Neutrophil (primary cell): ENCODE data around the gene SCGB3A2.
"Not testable (repeated sequence)": the region's sequence is repeated elsewhere in the genome, so short reads cannot be mapped to it uniquely, and the experiment has no call there.

Experiments
- H3K27ac ChIP-seq: fragments of 200-600 bp; sonication (generic); 2 replicates; pipeline ENCODE4 v1.5.1; 2016; ENCODE audit warnings: mild to moderate bottlenecking, moderate library complexity
- H3K27me3 ChIP-seq: fragments of 200-600 bp; sonication (generic); 2 replicates; pipeline ENCODE4 v1.6.0; 2016; ENCODE audit warnings: mild to moderate bottlenecking
- H3K36me3 ChIP-seq: fragments of 200-600 bp; sonication (generic); 2 replicates; pipeline ENCODE4 v1.5.1; 2017
- H3K4me1 ChIP-seq, 2 experiments: fragments of 200-600 bp in 1 of 2; sonication (generic) in 1 of 2; 1 replicate in 1 of 2; 2 replicates in 1 of 2; pipeline versions ENCODE4 v1.5.1 to v1.6.1; 2013 to 2016; ENCODE audit warnings: low read depth in 1 of 2, low read length in 1 of 2, mild to moderate bottlenecking in 1 of 2, moderate library complexity in 1 of 2; ENCODE audit not compliant: control insufficient read depth in 1 of 2, insufficient read depth in 1 of 2
- H3K4me3 ChIP-seq, 2 experiments: fragments of 200-600 bp in 1 of 2; sonication (generic) in 1 of 2; 1 replicate in 1 of 2; 2 replicates in 1 of 2; pipeline ENCODE4 v1.5.1; 2013 to 2016; ENCODE audit warnings: low read depth in 1 of 2, low read length in 1 of 2, mild to moderate bottlenecking in 1 of 2, moderate library complexity in 1 of 2
- H3K9me3 ChIP-seq: fragments of 200-600 bp; sonication (generic); 2 replicates; pipeline ENCODE4 v1.5.1; 2016
- CTCF ChIP-seq: fragments of 200-600 bp; sonication (generic); IDR thresholded peaks from 2 replicates; pipeline ENCODE4 v1.5.1; 2016; ENCODE audit warnings: antibody characterized with exemption

Gene SCGB3A2

GRCh38 chr5:147863454-147864158, 14.9 kb upstream of the SCGB3A2 start:
- no peak overlapping the region for H3K4me3 ChIP-seq
- H3K9me3 ChIP-seq: no peaks in the 10 kb centered on the region
- H3K27ac ChIP-seq: no peak overlapping the region
- no peaks in the 10 kb centered on the region for H3K4me1 ChIP-seq
- no peaks in the 10 kb centered on the region for H3K36me3 ChIP-seq
- no peaks in the 10 kb centered on the region for H3K27me3 ChIP-seq
- no peak for TF ChIP-seq CTCF

- no peaks in the 10 kb centered on the region for H3K9me3 ChIP-seq
- H3K27ac ChIP-seq: no peak overlapping the region
- H3K27me3 ChIP-seq: no peaks in the 10 kb centered on the region
- H3K4me3 ChIP-seq: no peak overlapping the region
- no peak for TF ChIP-seq CTCF
- H3K36me3 ChIP-seq: no peaks in the 10 kb centered on the region
- no peaks in the 10 kb centered on the region for H3K4me1 ChIP-seq
Observed at GRCh38 chr5:147869112-147869511, 9.4 kb upstream of the SCGB3A2 start.

- not testable (repeated sequence) for H3K9me3 ChIP-seq, H3K27me3 ChIP-seq, H3K36me3 ChIP-seq, H3K4me1 ChIP-seq, H3K4me3 ChIP-seq, H3K27ac ChIP-seq
Observed at GRCh38 chr5:147869892-147870291, 8.6 kb upstream of the SCGB3A2 start.

- not testable (repeated sequence) for H3K27me3 ChIP-seq, H3K9me3 ChIP-seq, H3K27ac ChIP-seq, H3K4me3 ChIP-seq, H3K36me3 ChIP-seq, H3K4me1 ChIP-seq
Observed at GRCh38 chr5:147871980-147872549, 6.4 kb upstream of the SCGB3A2 start.

GRCh38 chr5:147872744-147873435, 5.6 kb upstream of the SCGB3A2 start:
- not testable (repeated sequence) for H3K27ac ChIP-seq, H3K27me3 ChIP-seq, H3K4me1 ChIP-seq, H3K36me3 ChIP-seq, H3K9me3 ChIP-seq, H3K4me3 ChIP-seq

GRCh38 chr5:147874118-147874875, 4.2 kb upstream of the SCGB3A2 start:
- not testable (repeated sequence) for H3K9me3 ChIP-seq

GRCh38 chr5:147874910-147875367, 3.6 kb upstream of the SCGB3A2 start:
- Histone ChIP-seq H3K9me3 (no peaks in the 10 kb centered on the region), H3K4me1 (no peaks in the 10 kb centered on the region), H3K4me3 (no peak overlapping the region), H3K27me3 (no peaks in the 10 kb centered on the region), H3K36me3 (no peaks in the 10 kb centered on the region), H3K27ac (no peak overlapping the region)
- TF ChIP-seq CTCF: no peak

More at GRCh38 chr5:147874118-147874875, 4.2 kb upstream of the SCGB3A2 start:
- H3K27me3 ChIP-seq, H3K36me3 ChIP-seq, H3K4me1 ChIP-seq, H3K27ac ChIP-seq, H3K4me3 ChIP-seq: not testable (repeated sequence)
